HG02678 (cell line): ENCODE data around the gene SPRYD4.
A peak's percentile ranks its signal among the peaks of the same experiment; 100 is the strongest.
"Not testable (repeated sequence)": the region's sequence is repeated elsewhere in the genome, so short reads cannot be mapped to it uniquely, and the experiment has no call there.

Experiments
- ATAC-seq: cut with Tn5 transposase; IDR thresholded peaks from one replicate; pipeline ENCODE4 v1.9.1; 2021; ENCODE audit warnings: mild to moderate bottlenecking, moderate library complexity; ENCODE audit not compliant: unreplicated experiment

SPRYD4 gene

GRCh38 chr12:56476143-56476542 lies 7.8 kb downstream of the SPRYD4 start:
- ATAC-seq: no peak

- no peak for ATAC-seq
Observed at GRCh38 chr12:56476972-56477432, 8.6 kb downstream of the SPRYD4 start.

GRCh38 chr12:56477521-56478225 lies 9.3 kb downstream of the SPRYD4 start:
- no peak for ATAC-seq

GRCh38 chr12:56479625-56480024 lies 11.2 kb downstream of the SPRYD4 start:
- no peak for ATAC-seq

- ATAC-seq: no peak
Observed at GRCh38 chr12:56484566-56484965, 16.2 kb downstream of the SPRYD4 start.

- ATAC-seq: no peak
Observed at GRCh38 chr12:56486694-56487093, 18.3 kb downstream of the SPRYD4 start.

- peak; percentile 17 for ATAC-seq
Observed at GRCh38 chr12:56487448-56488040, 19.2 kb downstream of the SPRYD4 start.

GRCh38 chr12:56488041-56488955 lies 19.9 kb downstream of the SPRYD4 start, which contains the start of gene GLS2:
GLS2 (minus strand) TSS chr12:56488161; CDS start chr12:56488118, 43 bp downstream.
- ATAC-seq: peak; percentile 91

GRCh38 chr12:56490360-56490759 lies 22.0 kb downstream of the SPRYD4 start:
- ATAC-seq: no peak

- ATAC-seq: not testable (repeated sequence)
Observed at GRCh38 chr12:56493409-56494105, 25.2 kb downstream of the SPRYD4 start.

GRCh38 chr12:56494106-56494415 lies 25.7 kb downstream of the SPRYD4 start:
- ATAC-seq: not testable (repeated sequence)

- ATAC-seq: not testable (repeated sequence)
Observed at GRCh38 chr12:56494481-56494880, 26.1 kb downstream of the SPRYD4 start.

GRCh38 chr12:56496704-56497103 lies 28.3 kb downstream of the SPRYD4 start:
- not testable (repeated sequence) for ATAC-seq

GRCh38 chr12:56498126-56498902 lies 29.9 kb downstream of the SPRYD4 start:
- not testable (repeated sequence) for ATAC-seq

- not testable (repeated sequence) for ATAC-seq
Observed at GRCh38 chr12:56499452-56499851, 31.1 kb downstream of the SPRYD4 start.

- not testable (repeated sequence) for ATAC-seq
Observed at GRCh38 chr12:56499879-56500278, 31.5 kb downstream of the SPRYD4 start.

- no peak for ATAC-seq
Observed at GRCh38 chr12:56510786-56511185, 42.4 kb downstream of the SPRYD4 start.

GRCh38 chr12:56514014-56514318 lies 45.6 kb downstream of the SPRYD4 start:
- not testable (repeated sequence) for ATAC-seq

GRCh38 chr12:56517854-56518253 lies 49.5 kb downstream of the SPRYD4 start:
- no peak for ATAC-seq

- ATAC-seq: no peak
Observed at GRCh38 chr12:56518570-56518969, 50.2 kb downstream of the SPRYD4 start.
